Measurements from ENCODE around the gene NTSR2. TPM values are rescaled to one million over a fixed set of nuclear protein-coding genes. Genes with fewer than 3 reads are reported as not detected.

Gene NTSR2
- total and polyA plus RNA-seq, 2 experiments from 2014 or later: 0.10 TPM; not detected in 1

- TF ChIP-seq CTCF (conservative IDR thresholded peaks at IDR 0.05; ENCODE audit: low read depth in 2 of 2): no peak
Measured at GRCh38 chr2:11683476-11683875, 13.5 kb upstream of the NTSR2 start (continued).

- Histone ChIP-seq H3F3A (replicated peaks; ENCODE audit: low read depth) (no peaks in the 10 kb centered on the region), H3K9me2 (ENCODE audit: insufficient read depth) (no peaks in the 10 kb centered on the region), H3K4me2 (no peak overlapping the region), H2AFZ (no peak overlapping the region), H3K79me2 (replicated peaks; ENCODE audit: insufficient read depth) (no peaks in the 10 kb centered on the region), H3K4me1 (ENCODE audit: insufficient read depth) (peaks cover 9% of the 10 kb centered on the region; the same call in 1 of the 2 replicates), H3K27ac (ENCODE audit: low read depth) (no peak overlapping the region), H3K27me3 (ENCODE audit: insufficient read depth) (no peaks in the 10 kb centered on the region), H4K20me1 (replicated peaks; ENCODE audit: insufficient read depth) (no peaks in the 10 kb centered on the region), H3K36me3 (ENCODE audit: insufficient read depth) (no peaks in the 10 kb centered on the region), H3K4me3 (no peak overlapping the region)
- H3K36me3 Mint-ChIP-seq (ENCODE audit: low read depth): no peaks in the 10 kb centered on the region; the same call in 2 of the 3 replicates
- H3K27ac Mint-ChIP-seq: no peak overlapping the region
- H3K9me3 Mint-ChIP-seq: no peaks in the 10 kb centered on the region
- H3K27me3 Mint-ChIP-seq (ENCODE audit: insufficient read depth, low read depth, poor library complexity): peaks cover 26% of the 10 kb centered on the region
- no peak for ATAC-seq
- peaks cover 39% of the 10 kb centered on the region for H3K4me1 Mint-ChIP-seq
- DNase-seq (ENCODE audit: low spot score): no peak
- TF ChIP-seq ZNF462 (CRISPR knock-in tag; IDR thresholded peaks at IDR 0.05) (no peak), CTCF (conservative IDR thresholded peaks at IDR 0.05; ENCODE audit: low read depth in 2 of 2) (no peak), ZNF331 (CRISPR knock-in tag; IDR thresholded peaks at IDR 0.05; ENCODE audit: low read depth) (no peak), REST (IDR thresholded peaks at IDR 0.05; ENCODE audit: unreplicated experiment) (no peak), EZH2phosphoT487 (IDR thresholded peaks at IDR 0.05; ENCODE audit: unreplicated experiment) (no peak), NANOG (IDR thresholded peaks at IDR 0.05; ENCODE audit: borderline replicate concordance) (no peak), STAT1 (IDR thresholded peaks at IDR 0.05; ENCODE audit: unreplicated experiment) (no peak), EZH2 (IDR thresholded peaks at IDR 0.05; ENCODE audit: low read depth, unreplicated experiment) (no peak), JUNB (IDR thresholded peaks at IDR 0.05; ENCODE audit: unreplicated experiment) (no peak)
- no peak overlapping the region for H3K4me3 Mint-ChIP-seq
Measured at GRCh38 chr2:11682590-11682915, 12.6 kb upstream of the NTSR2 start.
